ENCODE results near the gene KIF2B.

Gene KIF2B

GRCh38 chr17:53796642-53797041 is 26.1 kb upstream of the KIF2B start:
- no peak for DNase-seq (ENCODE audit: low read depth, low spot score)
- no peak overlapping the region for H3K4me3 ChIP-seq (ENCODE audit: low read depth, low read length)
- in situ Hi-C loops (cut with HindIII; ENCODE audit: low sequenced_read_pairs): no loop called here
- TF ChIP-seq CTCF (IDR thresholded peaks at IDR 0.05; ENCODE audit: low read depth, low read length): no peak

GRCh38 chr17:53797501-53797900 is 25.2 kb upstream of the KIF2B start:
- no peak for DNase-seq (ENCODE audit: low read depth, low spot score)
- no peak for TF ChIP-seq CTCF (IDR thresholded peaks at IDR 0.05; ENCODE audit: low read depth, low read length)
- in situ Hi-C loops (cut with HindIII; ENCODE audit: low sequenced_read_pairs): no loop called here
- H3K4me3 ChIP-seq (ENCODE audit: low read depth, low read length): no peak overlapping the region

- no peak overlapping the region for H3K4me3 ChIP-seq (ENCODE audit: low read depth, low read length)
- no peak for DNase-seq (ENCODE audit: low read depth, low spot score)
Measured at GRCh38 chr17:53804437-53804836, 18.3 kb upstream of the KIF2B start.

GRCh38 chr17:53806473-53806872 is 16.3 kb upstream of the KIF2B start:
- in situ Hi-C loops (cut with HindIII; ENCODE audit: low sequenced_read_pairs): no loop called here
- no peak for TF ChIP-seq CTCF (IDR thresholded peaks at IDR 0.05; ENCODE audit: low read depth, low read length)
- DNase-seq (ENCODE audit: low read depth, low spot score): no peak

More at GRCh38 chr17:53804437-53804836, 18.3 kb upstream of the KIF2B start:
- no peak for TF ChIP-seq CTCF (IDR thresholded peaks at IDR 0.05; ENCODE audit: low read depth, low read length)
- in situ Hi-C loops (cut with HindIII; ENCODE audit: low sequenced_read_pairs): no loop called here

GRCh38 chr17:53807286-53807685 is 15.4 kb upstream of the KIF2B start:
- in situ Hi-C loops (cut with HindIII; ENCODE audit: low sequenced_read_pairs): no loop called here
- DNase-seq (ENCODE audit: low read depth, low spot score): no peak
- TF ChIP-seq CTCF (IDR thresholded peaks at IDR 0.05; ENCODE audit: low read depth, low read length): no peak
- H3K4me3 ChIP-seq (ENCODE audit: low read depth, low read length): no peak overlapping the region

More at GRCh38 chr17:53806473-53806872, 16.3 kb upstream of the KIF2B start:
- H3K4me3 ChIP-seq (ENCODE audit: low read depth, low read length): no peak overlapping the region

- TF ChIP-seq CTCF (IDR thresholded peaks at IDR 0.05; ENCODE audit: low read depth, low read length): no peak
- in situ Hi-C loops (cut with HindIII; ENCODE audit: low sequenced_read_pairs): no loop called here
- H3K4me3 ChIP-seq (ENCODE audit: low read depth, low read length): no peak overlapping the region
- no peak for DNase-seq (ENCODE audit: low read depth, low spot score)
Measured at GRCh38 chr17:53818271-53818670, 4.5 kb upstream of the KIF2B start.

- DNase-seq (ENCODE audit: low read depth, low spot score): no peak
- no peak overlapping the region for H3K4me3 ChIP-seq (ENCODE audit: low read depth, low read length)
- TF ChIP-seq CTCF (IDR thresholded peaks at IDR 0.05; ENCODE audit: low read depth, low read length): no peak
- in situ Hi-C loops (cut with HindIII; ENCODE audit: low sequenced_read_pairs): no loop called here
Measured at GRCh38 chr17:53818929-53819328, 3.8 kb upstream of the KIF2B start.
